ENCODE results near the gene COL4A2.

- TF ChIP-seq CTCF (IDR thresholded peaks at IDR 0.05) (no peak), POLR2A (IDR thresholded peaks at IDR 0.05) (no peak)
These were observed 156.9 kb downstream of the COL4A2 start for GRCh38 chr13:110463871-110464510.
